ENCODE results near the gene RENBP. TPM values are rescaled to one million over a fixed set of nuclear protein-coding genes. Genes with fewer than 3 reads are reported as not detected.

The RENBP gene
- total RNA-seq, 1 experiment from 2014 or later = 7.1 TPM

GRCh38 chrX:153991013-153991580, 46.7 kb upstream of the RENBP start:
- no peak overlapping the region for H3K27ac Mint-ChIP-seq
- Histone ChIP-seq H4K5ac (ENCODE audit: insufficient read length, low read depth, low read length) (no peak overlapping the region), H3K14ac (ENCODE audit: insufficient read depth, low read length) (no peak overlapping the region), H3K4me2 (ENCODE audit: insufficient read depth, insufficient read length, low read length) (no peak overlapping the region), H3K23me2 (ENCODE audit: insufficient read length, low read depth, low read length, poor library complexity, severe bottlenecking) (no peaks in the 10 kb centered on the region), H2BK20ac (ENCODE audit: low read depth, low read length, poor library complexity, severe bottlenecking) (no peak overlapping the region), H3K23ac (ENCODE audit: insufficient read length, low read depth, low read length) (no peak overlapping the region), H2BK5ac (ENCODE audit: insufficient read length, low read length) (no peak overlapping the region), H3K27ac (ENCODE audit: insufficient read length, low read depth, low read length) (no peak overlapping the region), H4K20me1 (ENCODE audit: control insufficient read depth, insufficient read depth, insufficient read length) (no peaks in the 10 kb centered on the region), H2AFZ (ENCODE audit: low read length) (no peak overlapping the region), H3K18ac (ENCODE audit: insufficient read length, low read depth, low read length) (no peak overlapping the region), H3K56ac (ENCODE audit: insufficient read length, low read depth, low read length) (no peak overlapping the region), H3K27me3 (ENCODE audit: insufficient read depth, low read length) (no peaks in the 10 kb centered on the region), H4K91ac (ENCODE audit: insufficient read length, low read depth, low read length) (no peak overlapping the region), H3K9me3 (ENCODE audit: control insufficient read depth, low read depth, low read length) (peaks cover 14% of the 10 kb centered on the region), H4K8ac (replicated peaks; ENCODE audit: insufficient read length, low read depth, low read length) (no peak overlapping the region), H3K9ac (ENCODE audit: extremely low read depth, insufficient read length, low read length) (no peak overlapping the region), H3K4ac (ENCODE audit: low read depth, low read length) (no peak overlapping the region), H3K79me2 (ENCODE audit: insufficient read depth, low read length) (no peaks in the 10 kb centered on the region), H2BK12ac (ENCODE audit: insufficient read length, low read depth, low read length) (no peak overlapping the region), H2AK5ac (ENCODE audit: insufficient read length, low read length) (no peak overlapping the region), H3T11ph (ENCODE audit: low read length) (no peak overlapping the region), H2BK120ac (ENCODE audit: low read depth, low read length, poor library complexity, severe bottlenecking) (no peak overlapping the region), H2BK15ac (ENCODE audit: low read depth, low read length) (no peak overlapping the region), H3K79me1 (ENCODE audit: insufficient read depth, low read depth, low read length, poor library complexity, severe bottlenecking) (no peaks in the 10 kb centered on the region), H3K4me1 (ENCODE audit: insufficient read depth, low read length) (no peaks in the 10 kb centered on the region)
- H3K27me3 Mint-ChIP-seq (ENCODE audit: low read depth) = no peaks in the 10 kb centered on the region; the same call in 1 of the 2 replicates
- TF ChIP-seq, protein P1, sequence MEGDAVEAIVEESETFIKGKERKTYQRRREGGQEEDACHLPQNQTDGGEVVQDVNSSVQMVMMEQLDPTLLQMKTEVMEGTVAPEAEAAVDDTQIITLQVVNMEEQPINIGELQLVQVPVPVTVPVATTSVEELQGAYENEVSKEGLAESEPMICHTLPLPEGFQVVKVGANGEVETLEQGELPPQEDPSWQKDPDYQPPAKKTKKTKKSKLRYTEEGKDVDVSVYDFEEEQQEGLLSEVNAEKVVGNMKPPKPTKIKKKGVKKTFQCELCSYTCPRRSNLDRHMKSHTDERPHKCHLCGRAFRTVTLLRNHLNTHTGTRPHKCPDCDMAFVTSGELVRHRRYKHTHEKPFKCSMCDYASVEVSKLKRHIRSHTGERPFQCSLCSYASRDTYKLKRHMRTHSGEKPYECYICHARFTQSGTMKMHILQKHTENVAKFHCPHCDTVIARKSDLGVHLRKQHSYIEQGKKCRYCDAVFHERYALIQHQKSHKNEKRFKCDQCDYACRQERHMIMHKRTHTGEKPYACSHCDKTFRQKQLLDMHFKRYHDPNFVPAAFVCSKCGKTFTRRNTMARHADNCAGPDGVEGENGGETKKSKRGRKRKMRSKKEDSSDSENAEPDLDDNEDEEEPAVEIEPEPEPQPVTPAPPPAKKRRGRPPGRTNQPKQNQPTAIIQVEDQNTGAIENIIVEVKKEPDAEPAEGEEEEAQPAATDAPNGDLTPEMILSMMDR (conservative IDR thresholded peaks at IDR 0.05) = no peak
- WGBS (ENCODE audit: extremely low coverage, insufficient read length, low lambda C conversion rate) = no CpG with 5 or more reads among the region's 3 CpGs
- H3K9me3 Mint-ChIP-seq = peaks cover 64 to 74% of the 10 kb centered on the region in 2 experiments
- H3K4me1 Mint-ChIP-seq = no peaks in the 10 kb centered on the region
- no peak overlapping the region for H3K4me3 Mint-ChIP-seq
- DNase-seq = no peak
- peaks cover 5% of the 10 kb centered on the region in 3 experiments; a peak in 4 of 7 replicates for H3K36me3 Mint-ChIP-seq (ENCODE audit: insufficient read depth in 1 of 3, low read depth in 3 of 3)
